OCI-LY3 (cell line): ENCODE results near the gene GOLGA2.
"Not testable (repeated sequence)": the region's sequence is repeated elsewhere in the genome, so short reads cannot be mapped to it uniquely, and the experiment has no call there.

Experiments used
- CTCF ChIP-seq: fragments of 200-600, 300-600 bp; sonication (generic); IDR thresholded peaks from 2 replicates; pipeline ENCODE4 v1.5.1; 2014; ENCODE audit warnings: antibody characterized with exemption, low read length, low read depth
- EZH2phosphoT487 ChIP-seq: fragments of 200-600 bp; shearing (Covaris generic); IDR thresholded peaks from 2 replicates; pipeline ENCODE4 v1.6.1; 2018; ENCODE audit warnings: antibody characterized with exemption, mixed run types, low read depth

- not testable (repeated sequence) for TF ChIP-seq CTCF, EZH2phosphoT487
These were observed 44.9 kb downstream of the GOLGA2 start for GRCh38 chr9:128230897-128231296.
